Measurements from ENCODE around the gene DNAH3.
"Not testable (repeated sequence)": the region's sequence is repeated elsewhere in the genome, so short reads cannot be mapped to it uniquely, and the experiment has no call there.

The DNAH3 gene

DNA sequence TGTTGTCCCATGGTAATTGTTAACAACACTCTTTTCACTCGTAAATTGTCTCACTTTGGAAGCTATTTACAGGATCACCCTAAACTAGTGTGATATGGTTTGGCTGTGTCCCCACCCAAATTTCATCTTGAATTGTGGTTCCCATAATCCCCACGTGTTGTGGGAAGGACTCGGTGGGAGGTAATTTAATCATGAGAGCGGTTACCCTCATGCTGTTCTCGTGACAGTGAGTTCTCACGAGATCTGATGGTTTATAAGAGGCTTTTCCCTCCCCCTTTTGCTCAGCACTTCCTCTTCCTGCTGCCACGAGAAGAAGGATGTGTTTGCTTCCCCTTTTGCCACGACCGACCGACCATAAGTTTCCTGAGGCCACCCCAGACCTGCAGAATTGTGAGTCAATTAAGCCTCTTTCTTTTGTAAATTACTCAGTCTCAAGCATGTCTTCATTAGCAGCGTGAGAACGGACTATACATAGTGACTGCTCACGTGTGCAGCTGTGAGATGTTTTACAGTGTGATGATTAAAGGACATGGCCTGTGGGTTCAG is 34.4 kb downstream of the DNAH3 start:
- no peak for DNase-seq

DNA sequence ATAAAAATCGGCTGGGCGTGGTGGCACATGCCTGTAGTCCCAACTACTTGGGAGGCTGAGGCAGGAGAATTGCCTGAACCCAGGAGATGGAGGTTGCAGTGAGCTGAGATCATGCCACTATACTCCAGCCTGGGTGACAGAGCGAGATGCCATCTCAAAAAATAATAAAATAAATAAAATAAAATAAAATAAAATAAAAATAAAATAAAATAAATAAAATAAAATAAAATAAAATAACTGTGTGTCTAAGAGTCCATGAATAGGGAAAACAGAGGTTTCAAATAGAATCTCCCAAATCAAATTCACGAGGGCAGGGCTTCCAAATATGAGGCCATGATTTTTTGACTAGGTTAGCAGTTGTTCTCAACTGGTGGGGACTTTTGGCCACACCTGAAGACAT is 35.1 kb downstream of the DNAH3 start:
- not testable (repeated sequence) for DNase-seq

DNA sequence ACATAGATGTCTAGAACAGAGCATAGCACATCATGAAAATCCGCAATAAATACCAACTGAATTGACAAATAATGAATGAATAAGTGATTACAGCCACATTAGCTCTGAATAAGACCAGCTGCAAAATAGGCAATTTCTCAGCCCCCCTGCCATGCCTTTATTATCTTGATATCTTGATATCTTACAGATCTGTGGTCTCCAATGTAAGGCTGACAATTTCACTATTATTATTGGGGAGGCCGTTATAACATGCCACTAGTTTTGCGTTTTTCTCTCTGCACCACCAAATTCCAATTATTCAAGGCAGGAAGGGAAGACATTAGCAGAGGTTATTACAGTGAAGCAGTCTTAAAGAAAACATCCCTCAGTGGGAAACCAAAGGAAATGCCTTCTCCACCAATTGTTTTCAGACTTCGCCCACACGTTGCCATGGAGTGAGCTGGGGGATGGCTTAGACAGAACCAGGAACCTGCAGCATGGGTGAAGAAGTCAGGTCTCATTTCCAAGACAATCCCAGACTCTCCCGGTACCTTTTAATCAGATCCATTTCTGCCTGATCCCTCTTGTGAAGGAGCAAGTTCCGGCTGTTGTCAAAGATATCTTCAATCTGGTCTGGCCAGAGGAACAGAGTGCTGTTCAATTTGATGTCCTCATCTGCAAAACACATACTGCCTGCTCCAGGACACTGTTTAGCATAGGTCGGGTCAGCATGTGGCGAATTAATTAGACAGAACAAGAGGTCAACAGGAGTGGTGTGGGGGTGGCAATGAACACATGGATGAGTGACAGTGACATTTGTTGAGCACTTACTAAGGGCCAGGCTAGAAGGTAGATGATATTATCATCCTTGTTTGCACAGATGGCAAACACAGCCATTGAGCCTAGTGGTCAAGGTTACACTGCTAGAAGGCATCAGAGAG is 46.4 kb downstream of the DNAH3 start:
- DNase-seq, result no peak

DNA sequence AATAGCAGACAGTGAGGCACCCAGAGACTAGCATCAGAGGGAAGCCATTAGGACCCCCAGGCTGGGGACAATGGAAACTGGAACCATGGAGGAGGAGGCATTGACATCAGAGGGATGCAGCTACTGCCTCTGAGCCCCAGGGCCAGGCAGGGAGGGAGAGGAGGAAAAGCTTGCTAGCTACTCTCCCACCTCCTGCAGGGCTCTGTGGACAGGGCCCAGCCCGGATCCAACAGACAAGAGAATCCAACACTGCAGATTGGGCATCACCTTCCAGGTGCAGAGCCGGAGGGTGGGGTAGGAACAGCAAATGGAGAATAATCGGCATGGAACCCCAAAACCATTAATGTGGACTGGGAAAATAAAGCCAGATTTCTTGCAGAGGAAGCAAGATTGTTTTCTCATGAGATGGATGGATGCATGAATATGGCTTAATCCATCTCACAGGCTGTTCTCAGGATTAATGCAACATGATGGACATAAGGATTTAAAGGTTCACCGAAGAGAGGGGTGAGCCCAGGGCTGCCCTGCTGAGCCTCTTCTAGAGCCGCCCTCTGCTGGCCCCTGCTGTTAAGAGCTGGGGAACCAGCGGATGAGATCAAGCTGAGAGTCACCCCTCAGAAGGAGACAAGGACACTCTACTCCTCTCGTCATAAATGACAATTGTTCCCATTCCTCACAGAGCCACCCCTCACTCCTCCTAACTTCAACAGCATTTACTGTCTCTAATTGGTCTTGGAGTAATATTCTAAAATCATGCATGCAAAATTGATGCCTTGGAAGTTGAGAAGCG is 48.8 kb downstream of the DNAH3 start:
- DNase-seq, result peak; percentile 3 to 17

DNA sequence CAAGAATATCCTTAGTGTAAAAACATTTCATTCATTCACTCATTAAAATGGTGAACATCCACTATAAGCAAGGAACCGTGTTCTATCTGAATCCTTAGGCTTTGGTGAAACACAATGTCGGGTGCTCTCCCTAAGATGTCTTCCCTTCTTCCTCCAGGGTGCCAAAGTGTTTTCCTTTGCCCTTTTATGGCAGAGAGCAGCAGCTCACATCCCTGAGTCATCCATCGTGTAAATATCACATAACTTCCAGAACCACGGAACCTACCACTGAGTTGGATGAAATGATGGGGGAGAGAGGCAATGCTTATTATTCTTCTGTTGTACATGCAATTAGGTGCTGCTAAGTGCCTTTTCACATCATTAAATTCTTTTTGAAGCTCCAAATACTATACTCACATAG is 50.2 kb downstream of the DNAH3 start:
- no peak for DNase-seq

DNA sequence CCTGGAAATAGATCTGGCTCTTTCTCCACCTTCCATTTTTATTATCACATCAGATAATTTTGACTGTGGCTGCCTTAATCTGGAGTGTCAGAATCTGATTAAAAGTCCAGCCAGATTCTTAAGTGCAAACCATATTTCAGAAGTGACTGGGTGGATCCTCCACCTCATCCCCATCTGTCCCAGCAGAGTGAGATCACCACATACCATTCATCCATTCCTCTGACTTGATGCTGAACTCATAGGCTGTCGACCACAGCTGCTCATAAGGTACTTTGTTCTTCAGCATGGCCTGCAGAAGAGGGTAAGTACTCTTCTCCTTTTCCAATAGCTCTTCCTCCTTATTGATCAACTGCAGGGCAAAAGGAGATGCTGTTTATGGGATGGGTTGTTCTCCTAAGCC is 53.5 kb downstream of the DNAH3 start:
- DNase-seq, result no peak

DNA sequence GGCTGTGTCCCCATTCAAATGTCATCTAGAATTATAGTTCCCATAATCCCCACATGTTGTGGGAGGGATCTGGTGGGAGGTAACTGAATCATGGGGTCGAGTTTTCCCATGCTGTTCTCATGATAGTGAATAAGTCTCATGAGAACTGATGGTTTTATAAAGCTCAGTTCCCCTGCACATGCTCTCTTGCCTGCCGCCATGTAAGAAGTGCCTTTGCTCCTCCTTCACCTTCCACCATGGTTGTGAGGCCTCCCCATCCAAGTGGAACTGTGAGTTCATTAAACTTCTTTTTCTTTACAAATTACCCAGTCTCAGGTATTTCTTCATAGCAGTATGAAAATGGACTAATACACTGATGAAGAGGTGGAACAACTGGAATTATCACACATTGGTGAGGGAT is 55.9 kb downstream of the DNAH3 start:
- DNase-seq, result not testable (repeated sequence)

DNA sequence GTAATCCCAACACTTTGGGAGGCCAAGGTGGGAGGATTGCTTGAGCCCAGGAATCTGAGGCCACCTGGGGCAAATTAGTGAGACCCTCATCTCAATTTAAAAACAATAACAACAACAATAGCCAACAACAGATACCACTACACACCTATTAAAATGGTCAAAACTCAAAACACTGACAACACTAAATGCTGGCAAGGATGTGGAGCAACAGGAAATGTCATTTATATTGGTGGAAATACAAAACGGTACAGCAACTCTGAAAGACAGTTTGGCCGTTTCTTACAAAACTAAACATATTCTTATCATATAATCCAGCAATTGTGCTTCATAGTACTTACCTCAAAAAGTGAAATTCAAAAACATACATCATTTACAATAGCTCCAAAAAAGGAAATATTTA is 57.7 kb downstream of the DNAH3 start:
- DNase-seq, result no peak

DNA sequence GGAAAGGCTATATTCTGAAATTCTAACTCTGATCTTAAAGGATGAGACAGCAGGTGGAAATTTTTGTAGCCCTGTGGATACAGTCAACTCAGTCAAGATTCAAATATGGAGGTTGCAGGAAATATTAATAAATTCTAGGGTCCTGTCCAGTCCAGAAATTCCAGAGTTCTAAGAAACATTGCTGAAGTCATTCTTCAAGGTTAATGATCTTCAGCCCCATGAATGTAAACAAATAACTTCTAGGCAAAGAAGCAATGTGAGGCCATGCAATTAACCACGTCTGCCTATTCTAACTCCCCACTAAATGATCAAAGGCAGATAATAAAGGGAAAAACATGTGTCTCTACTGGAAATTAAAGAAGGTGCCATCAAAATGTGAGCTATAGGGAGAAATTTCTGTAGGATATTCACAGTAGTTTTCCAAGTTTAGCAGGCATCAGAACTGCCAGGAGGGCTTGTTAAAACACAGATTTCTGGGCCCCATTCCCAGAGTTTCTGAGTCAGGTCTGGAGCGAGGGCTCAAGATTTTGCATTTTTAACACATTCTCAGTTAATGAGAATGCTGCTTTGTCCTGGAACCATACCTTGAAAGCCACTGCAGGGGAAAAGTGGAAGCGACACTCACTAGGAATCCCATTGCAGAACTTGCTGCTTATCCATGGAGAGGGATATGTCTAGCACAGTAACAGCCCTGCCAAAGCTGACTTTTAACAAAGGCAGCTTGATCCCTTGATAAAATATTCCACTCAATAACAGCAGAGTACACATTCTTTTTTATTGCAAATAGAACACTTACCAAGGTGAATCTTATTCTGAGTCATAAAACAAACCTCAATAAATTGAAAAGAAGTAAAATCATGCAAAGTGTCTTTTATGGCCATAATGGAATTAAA is 61.8 kb downstream of the DNAH3 start:
- DNase-seq, result no peak

DNA sequence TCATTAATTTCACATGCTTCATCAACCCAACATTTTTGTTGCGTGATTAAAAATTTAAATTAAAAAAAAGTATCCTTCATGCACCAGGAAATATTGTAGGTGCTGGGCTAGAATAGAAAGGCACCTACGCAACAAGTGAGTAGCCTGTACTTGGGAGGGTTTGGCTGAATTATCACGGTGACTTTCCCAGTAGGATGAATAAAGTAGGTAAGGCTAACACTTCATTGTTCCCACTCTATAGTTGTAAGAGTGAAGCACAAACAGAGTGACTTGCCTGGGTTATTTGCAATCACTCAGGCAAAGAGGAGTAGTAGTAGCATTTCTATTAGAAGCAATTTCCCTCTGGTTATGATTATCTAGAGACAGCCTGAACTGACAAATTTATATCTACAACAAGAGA is 62.5 kb downstream of the DNAH3 start:
- DNase-seq, result no peak

DNA sequence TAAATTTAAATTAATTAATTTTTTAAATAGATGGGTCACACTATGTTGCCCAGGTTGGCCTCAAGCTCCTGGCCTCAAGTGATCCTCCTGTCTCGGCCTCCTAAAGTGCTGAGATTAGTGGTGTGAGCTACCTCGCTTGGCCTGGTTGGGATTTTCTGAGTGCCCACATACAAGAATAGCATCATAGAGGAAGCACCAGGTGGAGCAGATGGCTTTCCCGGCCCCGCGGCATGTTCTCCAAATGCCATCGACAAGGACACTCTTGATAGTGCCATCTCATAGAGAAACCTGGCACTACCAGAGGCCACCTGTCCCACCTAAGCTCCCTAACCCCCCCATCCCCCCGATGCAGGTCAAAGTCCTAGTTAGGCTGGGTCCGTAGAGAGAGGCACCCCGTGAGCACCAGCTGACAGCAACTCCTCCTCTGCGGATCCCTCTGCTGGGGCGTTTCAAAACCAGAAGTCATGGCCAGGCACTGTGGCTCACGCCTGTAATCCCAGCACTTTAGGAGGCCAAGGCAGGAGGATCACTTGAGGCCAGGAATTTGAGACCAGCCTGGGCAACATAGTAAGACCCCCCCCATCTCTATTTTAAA is 65.9 kb downstream of the DNAH3 start:
- DNase-seq, result no peak

DNA sequence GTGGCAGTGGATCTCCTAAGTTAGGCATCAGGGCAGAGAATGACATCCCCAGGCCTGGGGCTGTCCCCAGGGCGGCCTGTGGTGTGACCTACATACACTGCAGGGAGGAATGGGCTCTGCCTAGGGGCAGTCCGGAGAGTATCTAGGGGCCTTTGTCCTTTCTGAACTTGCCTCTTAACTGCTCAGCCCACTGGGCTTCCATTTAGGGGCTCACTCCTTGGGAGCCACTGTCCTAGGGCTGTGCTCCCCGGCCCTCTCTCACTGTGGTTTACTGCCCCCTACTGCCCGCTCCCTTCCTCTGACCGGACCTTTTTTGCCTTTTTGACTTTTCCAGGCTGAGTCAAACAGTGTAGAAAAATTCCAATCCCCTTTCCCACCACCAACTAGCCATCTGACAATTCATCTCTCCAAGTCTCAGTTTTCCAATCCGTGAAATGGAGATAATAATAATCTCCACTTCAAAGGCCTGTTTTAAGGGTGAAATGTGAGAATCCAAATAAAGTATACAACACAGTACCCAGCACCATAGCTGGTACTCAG is 66.8 kb downstream of the DNAH3 start:
- peak; percentile 6 to 40 for DNase-seq

DNA sequence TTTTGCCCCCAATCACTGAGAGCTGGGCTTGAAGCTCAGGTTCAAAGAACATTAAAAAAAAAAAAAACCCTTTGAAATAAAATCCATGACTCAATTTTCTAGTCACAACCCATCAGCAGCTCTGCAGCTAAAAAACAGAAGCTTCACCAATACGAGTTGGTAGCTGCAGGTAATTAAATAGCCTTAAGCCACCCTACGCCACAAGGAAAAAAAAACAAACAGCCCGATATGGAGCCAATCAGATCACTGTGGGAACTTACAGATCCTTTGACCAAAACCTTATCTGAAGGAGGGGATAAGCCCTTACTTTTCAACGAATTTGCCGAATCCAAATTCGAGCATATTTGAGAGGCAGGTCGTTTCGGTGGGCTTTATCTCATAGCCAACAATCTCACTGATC is 69.3 kb downstream of the DNAH3 start:
- DNase-seq, result no peak

DNA sequence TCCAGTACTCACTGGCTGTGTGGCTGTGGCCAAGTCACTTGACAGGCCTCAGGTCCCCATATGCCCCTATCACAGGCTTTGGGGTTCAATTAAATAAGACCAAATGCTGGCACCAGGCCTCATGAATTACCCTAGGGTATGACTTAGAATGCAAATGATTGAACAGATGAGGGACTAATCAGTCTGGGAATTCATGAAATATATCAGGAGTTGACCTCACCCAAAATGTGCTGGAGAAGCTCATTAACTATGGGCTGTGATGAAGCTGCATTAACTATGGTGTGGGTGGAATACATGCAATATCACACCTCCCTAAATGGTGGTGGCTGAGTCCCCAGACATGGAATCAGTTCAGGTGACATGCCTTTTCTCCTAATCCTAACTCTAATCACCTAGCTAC is 72.1 kb downstream of the DNAH3 start:
- DNase-seq, result no peak

DNA sequence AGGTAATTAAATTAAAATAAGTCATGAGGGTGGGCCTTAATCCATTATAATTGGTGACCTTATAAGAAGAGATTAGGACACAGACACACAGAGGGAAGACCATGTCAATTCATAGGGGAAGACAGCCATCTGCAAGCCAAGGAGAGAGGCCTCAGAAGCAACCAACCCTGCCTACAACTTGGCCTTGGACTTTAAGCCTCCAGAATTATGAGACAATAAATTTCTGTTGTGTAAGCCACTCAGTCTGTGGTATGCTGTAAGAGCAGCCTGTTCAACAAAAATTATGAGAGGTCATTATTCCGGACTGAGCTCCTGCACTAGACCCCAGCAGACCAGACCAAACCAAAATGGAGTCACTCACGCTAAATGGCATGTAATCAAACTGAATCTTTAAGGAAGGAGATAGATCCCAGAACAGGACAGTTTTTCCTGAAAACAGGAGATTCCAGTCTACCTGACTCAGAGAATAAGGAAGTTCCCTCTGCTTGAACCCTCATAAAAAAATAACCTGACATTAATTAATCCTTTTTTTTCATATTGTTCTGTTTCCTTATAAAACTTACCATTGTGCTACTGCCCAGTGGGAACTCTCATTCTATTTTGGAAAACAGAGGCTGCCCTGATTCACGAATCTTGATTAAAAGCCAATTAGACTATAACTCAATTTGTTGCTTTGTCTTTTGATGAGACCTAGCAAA is 74.3 kb downstream of the DNAH3 start:
- DNase-seq, result no peak

DNA sequence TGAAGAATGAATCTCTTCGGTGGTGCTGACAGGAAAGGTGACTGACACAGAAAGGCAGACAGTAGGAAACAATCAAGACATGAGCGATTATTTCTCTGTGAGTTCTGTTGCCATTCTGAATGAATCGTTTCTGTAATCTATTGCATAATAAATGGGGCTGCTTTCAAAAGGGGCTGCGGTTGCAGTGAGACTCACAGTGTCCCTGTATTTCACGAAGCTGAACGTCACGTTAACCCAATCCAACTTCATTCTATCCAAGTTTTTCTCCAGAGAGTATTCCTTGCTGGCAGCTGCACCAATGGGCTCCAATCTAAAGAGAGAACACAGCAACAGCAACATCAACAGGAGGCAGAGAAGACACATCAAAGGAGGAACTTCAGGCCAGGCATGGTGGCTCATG is 75.4 kb downstream of the DNAH3 start:
- no peak for DNase-seq

DNA sequence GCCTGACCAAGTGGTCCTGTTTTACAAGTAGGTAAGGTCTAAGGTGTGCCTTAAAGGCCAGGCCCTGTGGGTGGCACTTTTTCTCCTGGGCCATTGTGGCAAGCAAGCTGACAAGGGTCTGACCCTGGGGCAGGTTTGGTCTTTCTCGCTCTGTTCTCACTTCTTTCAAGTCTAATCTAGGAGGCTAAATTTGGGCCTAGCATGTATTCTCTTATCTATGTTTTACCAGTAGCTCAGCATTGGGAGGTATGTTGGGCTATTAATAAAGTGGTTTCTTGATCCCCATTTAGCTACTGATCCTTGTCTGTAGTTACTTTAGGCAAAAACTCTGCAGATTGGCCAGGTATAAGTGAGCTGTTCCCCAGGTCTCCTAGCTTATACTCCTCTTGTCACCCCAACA is 77.7 kb downstream of the DNAH3 start:
- no peak for DNase-seq

DNA sequence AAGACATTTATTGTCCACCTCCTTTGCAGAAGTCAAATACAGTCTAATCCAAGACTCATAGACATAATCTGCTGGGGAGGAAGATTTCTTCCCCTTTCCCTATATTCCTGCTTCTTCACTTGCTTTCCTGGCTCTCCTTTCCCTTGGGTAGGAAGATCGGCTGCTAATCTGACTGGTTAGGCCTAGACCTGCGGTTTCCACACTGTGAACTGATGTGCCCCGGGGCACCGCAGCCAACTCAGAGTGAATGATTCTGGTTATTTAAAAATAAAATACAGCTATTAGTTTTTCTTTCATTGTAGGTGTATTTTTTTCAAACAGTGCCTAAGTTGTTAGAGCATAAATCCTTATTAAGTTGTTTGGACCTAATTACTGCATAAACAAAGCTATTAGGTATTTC is 78.9 kb downstream of the DNAH3 start:
- DNase-seq, result no peak

DNA sequence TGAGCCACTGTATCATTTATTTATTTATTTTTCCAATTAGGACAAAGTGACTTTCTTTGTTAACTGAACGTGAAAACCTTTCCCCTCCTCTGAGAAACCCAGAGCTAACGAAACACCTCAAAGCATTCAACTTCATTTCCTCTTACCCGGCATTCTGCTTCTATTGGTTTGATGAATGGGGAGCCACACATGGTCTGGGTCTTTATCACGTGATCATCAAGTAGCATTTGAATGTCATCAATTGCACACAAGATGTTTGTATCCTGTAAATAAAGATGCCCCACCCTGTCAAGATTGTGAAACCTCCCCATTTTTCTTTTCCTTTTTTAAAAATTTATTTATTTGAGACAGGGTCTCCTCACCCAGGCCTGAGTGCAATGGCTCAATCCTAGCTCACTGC is 80.1 kb downstream of the DNAH3 start:
- no peak for DNase-seq

DNA sequence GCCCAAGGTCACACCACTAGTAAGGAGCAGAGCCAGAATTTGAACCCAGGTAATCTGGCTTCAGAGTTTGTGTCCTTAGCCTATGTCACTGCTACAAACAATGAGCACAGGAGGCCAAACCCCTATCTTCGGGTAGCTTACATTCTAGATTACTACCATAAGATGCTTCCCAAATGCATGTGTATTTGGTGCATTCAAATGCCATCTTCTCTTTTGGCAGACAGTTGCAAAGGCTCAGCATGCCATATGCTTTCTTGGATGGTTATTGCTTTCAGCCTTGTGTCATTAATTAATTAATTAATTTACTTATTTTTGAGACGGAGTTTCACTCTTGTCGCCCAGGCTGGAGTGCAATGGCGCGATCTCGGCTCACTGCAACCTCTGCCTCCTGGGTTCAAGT is 80.7 kb downstream of the DNAH3 start:
- DNase-seq, result no peak

DNA sequence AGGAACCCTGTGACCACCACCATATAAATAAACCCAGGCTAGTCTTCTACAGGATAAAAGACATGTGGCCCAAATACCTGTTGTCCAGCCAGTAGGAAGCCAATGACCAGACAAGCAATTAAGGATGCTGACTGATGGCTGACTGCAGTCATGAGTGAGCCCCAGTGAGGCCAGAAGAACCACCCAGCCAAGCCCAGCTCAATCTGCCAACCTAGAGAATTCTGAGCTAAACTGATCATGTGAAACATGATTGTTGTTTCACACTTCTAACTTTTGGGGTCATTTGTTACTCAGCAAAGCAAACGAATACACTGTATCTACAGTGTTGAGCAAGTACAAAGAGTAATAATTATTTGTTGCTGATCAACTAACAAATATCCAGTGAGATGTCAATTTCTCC is 86.4 kb downstream of the DNAH3 start:
- no peak for DNase-seq

DNA sequence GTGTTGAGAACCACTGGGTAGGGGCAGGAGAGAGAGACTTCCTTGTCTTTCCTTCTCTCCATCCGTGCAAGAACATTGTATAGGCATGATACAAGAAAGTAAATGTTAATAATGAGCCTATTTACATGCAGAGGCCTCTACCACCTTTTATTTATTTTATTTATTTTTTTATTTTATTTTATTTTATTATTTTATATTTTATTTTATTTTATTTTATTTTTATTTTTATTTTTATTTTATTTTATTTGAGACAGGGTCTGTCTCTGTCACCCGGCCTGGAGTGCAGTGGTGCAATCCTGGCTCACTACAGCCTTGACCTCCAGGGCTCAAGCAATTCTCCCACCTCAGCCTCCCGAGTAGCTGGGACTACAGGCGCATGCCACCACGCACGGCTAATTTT is 87.3 kb downstream of the DNAH3 start:
- not testable (repeated sequence) for DNase-seq

Data from stimulated activated CD4-positive, alpha-beta T cell treated with anti-CD3 and anti-CD28 coated beads, Interleukin-4, amount 100 ng/mL, for 4 hours (primary cell).